ENCODE data around the gene ZNF722.
"Not testable (repeated sequence)": the region's sequence is repeated elsewhere in the genome, so short reads cannot be mapped to it uniquely, and the experiment has no call there.

ZNF722 gene

GRCh38 chr7:63998549-63998948, at the start of gene ZNF722:
ZNF722 (plus strand) TSS chr7:63998849; CDS start chr7:63998962, 113 bp downstream.
- no peak for DNase-seq

- DNase-seq: no peak
These were observed 45.5 kb upstream of the ZNF722 start for GRCh38 chr7:63953181-63953580.

- DNase-seq: no peak
These were observed 30.0 kb upstream of the ZNF722 start for GRCh38 chr7:63968629-63969028.

- not testable (repeated sequence) for DNase-seq
These were observed 16.8 kb downstream of the ZNF722 start for GRCh38 chr7:64015496-64015895.

GRCh38 chr7:64035388-64035787, 36.7 kb downstream of the ZNF722 start:
- no peak for DNase-seq

- no peak for DNase-seq
These were observed 38.4 kb downstream of the ZNF722 start for GRCh38 chr7:64037095-64037494.

- peak; percentile 3 to 38 for DNase-seq
These were observed 46.8 kb downstream of the ZNF722 start, which contains the start of gene ZNF727 for GRCh38 chr7:64045301-64046040. ZNF727 (plus strand) TSS chr7:64045434; CDS start chr7:64045622, 188 bp downstream.

- no peak for DNase-seq
These were observed 47.4 kb downstream of the ZNF722 start for GRCh38 chr7:64046041-64046389.

Data from CD4-positive, alpha-beta T cell treated with Interleukin-4 for 1 hour (primary cell).